GM12878 (cell line): Measurements from ENCODE around the gene STX12. TPM values are rescaled to one million over a fixed set of nuclear protein-coding genes. Genes with fewer than 3 reads are reported as not detected.

Source experiments
- ASH2L ChIP-seq: fragments of 300-600, 200-600 bp; sonication (generic); IDR thresholded peaks from 2 replicates; pipeline ENCODE4 v1.6.1; 2017; ENCODE audit warnings: low read depth, mild to moderate bottlenecking, borderline replicate concordance
- CBX5 ChIP-seq: sonication (generic); IDR thresholded peaks from 2 replicates; pipeline ENCODE4 v1.6.1; 2016; ENCODE audit warnings: low read depth, moderate library complexity, mild to moderate bottlenecking, inconsistent platforms
- CEBPZ ChIP-seq: fragments of 150-350 bp; IDR thresholded peaks from 2 replicates; pipeline ENCODE4 v1.6.1; 2016; ENCODE audit warnings: low read depth, low read length
- HDAC2 ChIP-seq: fragments of 200-600 bp; sonication (generic); IDR thresholded peaks from 2 replicates; pipeline ENCODE4 v1.6.1; 2017
- HDGF ChIP-seq: fragments of 450-650 bp; IDR thresholded peaks from 2 replicates; pipeline ENCODE4 v1.6.1; 2016; ENCODE audit warnings: antibody characterized with exemption
- KLF5 ChIP-seq: fragments of 450-650 bp; IDR thresholded peaks from 2 replicates; pipeline ENCODE4 v1.6.1; 2014; ENCODE audit warnings: mild to moderate bottlenecking; ENCODE audit not compliant: partially characterized antibody
- MEF2B ChIP-seq: fragments of 450-650 bp; IDR thresholded peaks from 2 replicates; pipeline ENCODE4 v1.6.1; 2018; ENCODE audit warnings: mild to moderate bottlenecking, moderate library complexity; ENCODE audit not compliant: partially characterized antibody, poor library complexity, severe bottlenecking
- NFXL1 ChIP-seq: fragments of 450-650 bp; IDR thresholded peaks from 2 replicates; pipeline ENCODE4 v1.6.1; 2017; ENCODE audit warnings: antibody characterized with exemption, mild to moderate bottlenecking, borderline replicate concordance
- NFYB ChIP-seq: IDR thresholded peaks from 2 replicates; pipeline ENCODE4 v1.6.1; 2011; ENCODE audit warnings: low read depth, mild to moderate bottlenecking, low read length, improper control_type of control experiment, moderate library complexity; ENCODE audit not compliant: insufficient read depth
- RCOR1 ChIP-seq: conservative IDR thresholded peaks from 2 replicates; pipeline ENCODE4 v1.6.1; 2012; ENCODE audit warnings: low read depth, low read length, improper control_type of control experiment
- SPI1 ChIP-seq: IDR thresholded peaks from 2 replicates; pipeline ENCODE4 v1.6.1; 2011; ENCODE audit warnings: low read depth, mild to moderate bottlenecking, low read length, moderate library complexity, borderline replicate concordance; ENCODE audit not compliant: insufficient read depth
- TARDBP ChIP-seq: IDR thresholded peaks from 2 replicates; pipeline ENCODE4 v1.6.1; 2016; ENCODE audit warnings: borderline replicate concordance
- TCF3 ChIP-seq: IDR thresholded peaks from 2 replicates; pipeline ENCODE4 v1.6.1; 2012; ENCODE audit warnings: low read depth, mild to moderate bottlenecking, low read length, borderline replicate concordance; ENCODE audit not compliant: insufficient read depth
- ZBED1 ChIP-seq: IDR thresholded peaks from 2 replicates; pipeline ENCODE4 v1.6.1; 2016; ENCODE audit warnings: borderline replicate concordance
- ZNF384 ChIP-seq: IDR thresholded peaks from 2 replicates; pipeline ENCODE4 v1.6.1; 2012; ENCODE audit warnings: low read depth, mild to moderate bottlenecking, low read length, improper control_type of control experiment, borderline replicate concordance
- polyA plus RNA-seq, 11 experiments: library from polyadenylated mRNA; depleted of rRNA in 4 of 11; unstranded in 6 of 11; stranded (reverse) in 5 of 11; fragments of >200 nt; fragmentation: Nextera tagmentation in 4 of 11; fragmentation: Illumina TruSeq in 1 of 11; extraction: Ambion mirVana in 4 of 11; extraction: Trizol in 1 of 11; gene quantifications; 1 replicate in 1 of 11; 2 replicates in 10 of 11; pipeline versions ENCODE4 v1.2.1 to v1.2.3, GENCODE V29; 2011 to 2016; ENCODE audit warnings: inconsistent platforms in 2 of 11, missing spikeins in 2 of 11, low read depth in 1 of 11
- total RNA-seq, 4 experiments: library from RNA; depleted of rRNA in 3 of 4; stranded (reverse); fragments of >200 nt in 3 of 4; fragmentation: Illumina TruSeq in 1 of 4; extraction: Trizol in 1 of 4; gene quantifications; 2 replicates each; pipeline versions ENCODE4 v1.2.1 to v1.2.3, GENCODE V29; 2013 to 2021
- TF ChIP-seq, protein P1 (sequence below): fragments of 450-650 bp; IDR thresholded peaks from 2 replicates; pipeline ENCODE4 v1.6.1; 2018; ENCODE audit warnings: mild to moderate bottlenecking, low read depth, moderate library complexity; ENCODE audit not compliant: partially characterized antibody
- TF ChIP-seq, protein P2 (sequence below): fragments of 450-650 bp; conservative IDR thresholded peaks from 2 replicates; pipeline ENCODE4 v1.6.1; 2017; ENCODE audit warnings: mild to moderate bottlenecking, moderate library complexity

Gene STX12
- total and polyA plus RNA-seq, 10 of the 15 experiments (the other 5 are each of a cell fraction or from before 2014, with no cell fraction given): 20.2 to 35.0 (median 28.1) TPM

DNA sequence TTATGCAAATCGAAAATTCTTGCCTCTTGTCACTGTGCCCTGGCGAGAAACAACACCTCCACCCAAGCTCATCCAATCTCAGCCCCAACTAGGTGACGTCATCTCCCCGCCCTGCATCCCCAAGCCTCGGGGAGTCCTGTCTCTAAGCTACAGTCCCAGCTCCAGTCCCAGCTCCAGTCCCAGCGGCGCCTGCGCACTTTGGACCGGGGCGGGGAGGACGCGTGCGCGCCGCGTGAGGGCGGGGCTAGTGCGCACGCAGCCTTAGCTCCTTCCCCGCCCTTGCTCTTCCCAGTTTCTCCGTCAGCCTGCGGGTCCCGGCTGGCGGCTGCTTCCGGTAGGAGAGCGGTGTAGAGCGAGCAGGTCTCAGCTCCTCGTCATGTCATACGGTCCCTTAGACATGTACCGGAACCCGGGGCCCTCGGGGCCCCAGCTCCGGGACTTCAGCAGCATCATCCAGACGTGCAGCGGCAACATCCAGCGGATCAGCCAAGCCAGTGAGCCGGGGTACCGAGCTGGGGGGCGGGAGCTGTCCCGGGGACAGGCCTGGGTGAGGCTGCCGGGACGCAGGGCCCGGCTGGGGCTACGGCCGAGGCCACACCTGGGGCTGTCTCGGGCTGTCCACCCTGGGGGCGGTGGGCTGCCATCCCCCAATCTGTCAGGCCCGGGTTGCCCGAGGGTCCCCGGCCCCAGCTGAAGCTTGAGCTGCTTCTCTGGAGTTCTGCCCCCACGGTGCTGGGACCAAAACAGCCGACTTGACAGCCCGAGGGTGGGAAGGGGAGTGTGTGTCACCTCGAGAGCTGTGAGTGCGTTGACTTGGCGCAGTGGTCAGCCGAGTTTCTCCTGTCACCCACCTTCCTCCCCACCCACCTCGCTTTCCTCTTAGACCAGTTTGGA lies at the start of gene STX12 (continued):
- no peak for TF ChIP-seq CEBPZ
- TF ChIP-seq, protein P1, sequence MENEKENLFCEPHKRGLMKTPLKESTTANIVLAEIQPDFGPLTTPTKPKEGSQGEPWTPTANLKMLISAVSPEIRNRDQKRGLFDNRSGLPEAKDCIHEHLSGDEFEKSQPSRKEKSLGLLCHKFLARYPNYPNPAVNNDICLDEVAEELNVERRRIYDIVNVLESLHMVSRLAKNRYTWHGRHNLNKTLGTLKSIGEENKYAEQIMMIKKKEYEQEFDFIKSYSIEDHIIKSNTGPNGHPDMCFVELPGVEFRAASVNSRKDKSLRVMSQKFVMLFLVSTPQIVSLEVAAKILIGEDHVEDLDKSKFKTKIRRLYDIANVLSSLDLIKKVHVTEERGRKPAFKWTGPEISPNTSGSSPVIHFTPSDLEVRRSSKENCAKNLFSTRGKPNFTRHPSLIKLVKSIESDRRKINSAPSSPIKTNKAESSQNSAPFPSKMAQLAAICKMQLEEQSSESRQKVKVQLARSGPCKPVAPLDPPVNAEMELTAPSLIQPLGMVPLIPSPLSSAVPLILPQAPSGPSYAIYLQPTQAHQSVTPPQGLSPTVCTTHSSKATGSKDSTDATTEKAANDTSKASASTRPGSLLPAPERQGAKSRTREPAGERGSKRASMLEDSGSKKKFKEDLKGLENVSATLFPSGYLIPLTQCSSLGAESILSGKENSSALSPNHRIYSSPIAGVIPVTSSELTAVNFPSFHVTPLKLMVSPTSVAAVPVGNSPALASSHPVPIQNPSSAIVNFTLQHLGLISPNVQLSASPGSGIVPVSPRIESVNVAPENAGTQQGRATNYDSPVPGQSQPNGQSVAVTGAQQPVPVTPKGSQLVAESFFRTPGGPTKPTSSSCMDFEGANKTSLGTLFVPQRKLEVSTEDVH: no peak
- peak; percentile 8 for TF ChIP-seq MEF2B
- TF ChIP-seq ASH2L: no peak
- no peak for TF ChIP-seq ZBED1
- TF ChIP-seq NFXL1: no peak
- TF ChIP-seq HDAC2: no peak
- TF ChIP-seq, protein P2, sequence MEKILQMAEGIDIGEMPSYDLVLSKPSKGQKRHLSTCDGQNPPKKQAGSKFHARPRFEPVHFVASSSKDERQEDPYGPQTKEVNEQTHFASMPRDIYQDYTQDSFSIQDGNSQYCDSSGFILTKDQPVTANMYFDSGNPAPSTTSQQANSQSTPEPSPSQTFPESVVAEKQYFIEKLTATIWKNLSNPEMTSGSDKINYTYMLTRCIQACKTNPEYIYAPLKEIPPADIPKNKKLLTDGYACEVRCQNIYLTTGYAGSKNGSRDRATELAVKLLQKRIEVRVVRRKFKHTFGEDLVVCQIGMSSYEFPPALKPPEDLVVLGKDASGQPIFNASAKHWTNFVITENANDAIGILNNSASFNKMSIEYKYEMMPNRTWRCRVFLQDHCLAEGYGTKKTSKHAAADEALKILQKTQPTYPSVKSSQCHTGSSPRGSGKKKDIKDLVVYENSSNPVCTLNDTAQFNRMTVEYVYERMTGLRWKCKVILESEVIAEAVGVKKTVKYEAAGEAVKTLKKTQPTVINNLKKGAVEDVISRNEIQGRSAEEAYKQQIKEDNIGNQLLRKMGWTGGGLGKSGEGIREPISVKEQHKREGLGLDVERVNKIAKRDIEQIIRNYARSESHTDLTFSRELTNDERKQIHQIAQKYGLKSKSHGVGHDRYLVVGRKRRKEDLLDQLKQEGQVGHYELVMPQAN: no peak; the same call in none of the 2 replicates
- no peak for TF ChIP-seq CBX5
- TF ChIP-seq TCF3: no peak
- peak; percentile 86 for TF ChIP-seq HDGF
- peak; percentile 63; the same call in 1 of the 2 replicates for TF ChIP-seq NFYB
- TF ChIP-seq RCOR1: no peak
- TF ChIP-seq TARDBP: no peak
- no peak for TF ChIP-seq ZNF384
- no peak for TF ChIP-seq SPI1
- TF ChIP-seq KLF5: no peak
- TF ChIP-seq, all 136 proteins: peak for 33
